ENCODE measurements around the gene ARID1A.
"Not testable (repeated sequence)": the region's sequence is repeated elsewhere in the genome, so short reads cannot be mapped to it uniquely, and the experiment has no call there.

The ARID1A gene

GRCh38 chr1:26695356-26696118 lies at the start of gene ARID1A:
Gene ARID1A (plus strand): TSS chr1:26696015. CDS start chr1:26696404, 389 bp downstream.
- peak; percentile 68 to 91 for DNase-seq

GRCh38 chr1:26664802-26665201 lies 31.0 kb upstream of the ARID1A start:
- DNase-seq: no peak

- no peak for DNase-seq
Measured at GRCh38 chr1:26666855-26667254, 29.0 kb upstream of the ARID1A start.

GRCh38 chr1:26668106-26668786 lies 27.6 kb upstream of the ARID1A start:
- DNase-seq: not testable (repeated sequence)

GRCh38 chr1:26677306-26678115 lies 18.3 kb upstream of the ARID1A start:
- DNase-seq: peak; percentile 85 to 89

GRCh38 chr1:26684763-26685508 lies 10.9 kb upstream of the ARID1A start:
- no peak for DNase-seq

GRCh38 chr1:26686795-26687194 lies 9.0 kb upstream of the ARID1A start:
- no peak for DNase-seq

GRCh38 chr1:26689504-26689903 lies 6.3 kb upstream of the ARID1A start:
- DNase-seq: no peak

GRCh38 chr1:26690157-26690556 lies 5.7 kb upstream of the ARID1A start:
- no peak for DNase-seq

- no peak for DNase-seq
Measured at GRCh38 chr1:26690576-26691031, 5.2 kb upstream of the ARID1A start.

- peak; percentile 79 to 82 for DNase-seq
Measured at GRCh38 chr1:26692211-26692792, 3.5 kb upstream of the ARID1A start.

GRCh38 chr1:26692793-26693490 lies 2.9 kb upstream of the ARID1A start:
- peak; percentile 85 to 94 for DNase-seq

GRCh38 chr1:26693599-26694572 lies 1.9 kb upstream of the ARID1A start:
- DNase-seq: no peak

GRCh38 chr1:26694638-26695355 lies 1.0 kb upstream of the ARID1A start:
- DNase-seq: no peak

- no peak for DNase-seq
Measured at GRCh38 chr1:26696119-26696653, 371 bp downstream of the ARID1A start.

GRCh38 chr1:26696654-26697430 lies 1.0 kb downstream of the ARID1A start:
- no peak for DNase-seq

GRCh38 chr1:26697431-26697977 lies 1.7 kb downstream of the ARID1A start:
- no peak for DNase-seq

Measured in NCI-H187 (cell line).